GM21619 (cell line): ENCODE data around the gene RASL11A.

Source experiments
- ATAC-seq: cut with Tn5 transposase; IDR thresholded peaks from one replicate; pipeline ENCODE4 v1.9.1; 2021; ENCODE audit not compliant: unreplicated experiment

Gene RASL11A

GRCh38 chr13:27270594-27271520 lies at the start of gene RASL11A:
Gene RASL11A (plus strand): TSS chr13:27270830. CDS start chr13:27270945, 115 bp downstream.
- peak; percentile 87 for ATAC-seq

GRCh38 chr13:27222100-27222499 lies 48.5 kb upstream of the RASL11A start:
- peak; percentile 65 for ATAC-seq

- ATAC-seq: no peak
Measured at GRCh38 chr13:27226991-27227390, 43.6 kb upstream of the RASL11A start.

- ATAC-seq: no peak
Measured at GRCh38 chr13:27228131-27228530, 42.5 kb upstream of the RASL11A start.

- no peak for ATAC-seq
Measured at GRCh38 chr13:27229642-27230041, 41.0 kb upstream of the RASL11A start.

GRCh38 chr13:27233964-27234363 lies 36.7 kb upstream of the RASL11A start:
- no peak for ATAC-seq

GRCh38 chr13:27236478-27236877 lies 34.2 kb upstream of the RASL11A start:
- no peak for ATAC-seq

GRCh38 chr13:27242702-27243101 lies 27.9 kb upstream of the RASL11A start:
- no peak for ATAC-seq

GRCh38 chr13:27245610-27246009 lies 25.0 kb upstream of the RASL11A start:
- no peak for ATAC-seq

GRCh38 chr13:27250833-27251165 lies 19.8 kb upstream of the RASL11A start:
- peak; percentile 8 for ATAC-seq

GRCh38 chr13:27251166-27252091 lies 19.2 kb upstream of the RASL11A start, which contains the start of gene RPL21:
Gene RPL21 (plus strand): TSS chr13:27251558. CDS start chr13:27253777, 2,219 bp downstream.
- ATAC-seq: peak; percentile 94

GRCh38 chr13:27252467-27252866 lies 18.2 kb upstream of the RASL11A start:
- no peak for ATAC-seq

- ATAC-seq: no peak
Measured at GRCh38 chr13:27257233-27257568, 13.4 kb upstream of the RASL11A start.

GRCh38 chr13:27257648-27258253 lies 12.9 kb upstream of the RASL11A start:
- ATAC-seq: no peak

GRCh38 chr13:27258637-27259386 lies 11.8 kb upstream of the RASL11A start:
- ATAC-seq: no peak

GRCh38 chr13:27259831-27260230 lies 10.8 kb upstream of the RASL11A start:
- no peak for ATAC-seq

GRCh38 chr13:27261396-27261795 lies 9.2 kb upstream of the RASL11A start:
- ATAC-seq: no peak

GRCh38 chr13:27263438-27263837 lies 7.2 kb upstream of the RASL11A start:
- ATAC-seq: no peak

GRCh38 chr13:27264181-27264580 lies 6.4 kb upstream of the RASL11A start:
- no peak for ATAC-seq

- ATAC-seq: no peak
Measured at GRCh38 chr13:27264648-27265047, 6.0 kb upstream of the RASL11A start.

GRCh38 chr13:27266917-27267316 lies 3.7 kb upstream of the RASL11A start:
- no peak for ATAC-seq
